Measurements from ENCODE around the gene TCEA3. TPM values are rescaled to one million over a fixed set of nuclear protein-coding genes. Genes with fewer than 3 reads are reported as not detected.
A peak's percentile ranks its signal among the peaks of the same experiment; 100 is the strongest.

Gene TCEA3
- total RNA-seq, 2 donors from 2014 or later = 110 to 140 TPM

DNA sequence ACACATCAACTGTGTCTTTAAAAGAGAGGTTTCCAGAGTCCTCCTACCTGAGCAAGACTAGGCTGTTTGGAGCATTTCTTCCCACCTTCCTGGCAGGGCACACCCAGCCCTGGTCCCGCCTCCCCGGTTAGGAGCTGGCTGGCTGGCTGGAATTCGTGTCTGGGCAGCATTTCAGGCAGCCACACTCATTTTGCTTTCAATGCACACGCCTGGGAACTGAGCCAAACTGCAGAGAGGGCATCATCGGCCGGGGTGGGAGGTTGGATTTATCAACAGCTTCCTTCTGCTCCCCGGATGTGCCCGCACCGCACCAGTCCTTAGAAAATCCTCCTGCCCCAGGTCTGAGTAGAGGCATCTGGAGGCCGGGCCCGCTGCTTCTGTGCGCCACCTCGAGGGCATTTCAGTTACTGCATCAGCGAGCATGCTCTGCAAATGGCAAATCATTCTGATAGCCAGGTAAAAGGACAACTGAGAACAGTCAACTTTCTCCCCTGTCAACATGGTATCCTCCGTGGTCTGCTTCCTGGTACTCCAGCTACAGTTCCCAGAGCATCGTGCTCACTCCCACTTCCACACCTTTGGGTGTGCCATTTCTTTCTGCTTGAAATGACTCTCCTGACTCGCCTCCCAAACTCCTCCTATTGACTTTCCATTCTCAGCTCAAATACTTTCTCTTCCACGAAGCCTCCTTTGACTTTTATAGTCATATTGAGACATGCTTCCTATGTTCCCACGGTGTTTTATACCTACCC lies 20.6 kb downstream of the TCEA3 start:
- Histone ChIP-seq H3K27me3 (no peaks in the 10 kb centered on the region), H3K36me3 (replicated peaks in 1 of 2; ENCODE audit: insufficient read depth in 1 of 2, low read depth in 2 of 2) (peaks cover 0 to 2% of the 10 kb centered on the region in 2 donors), H3K27ac (peak overlapping the region; percentile 43 to 71 (median 57)), H3K4me1 (peaks cover 42% of the 10 kb centered on the region), H3K4me3 (no peak overlapping the region), H3K9me3 (no peaks in the 10 kb centered on the region)
- peak; percentile 91 to 95 (median 93) for DNase-seq
- TF ChIP-seq POLR2A (IDR thresholded peaks at IDR 0.05) = peak in 1 of 3 donors; percentile 14
- peak; percentile 90 to 98 (median 94) for TF ChIP-seq CTCF (IDR thresholded peaks at IDR 0.05)
- intact Hi-C loops (cut with DNase I) = no loop called here
- peak; percentile 94 for ATAC-seq
- 6% methylated on average over 18 to 19 of the region's 19 CpGs for WGBS, 2 donors

DNA sequence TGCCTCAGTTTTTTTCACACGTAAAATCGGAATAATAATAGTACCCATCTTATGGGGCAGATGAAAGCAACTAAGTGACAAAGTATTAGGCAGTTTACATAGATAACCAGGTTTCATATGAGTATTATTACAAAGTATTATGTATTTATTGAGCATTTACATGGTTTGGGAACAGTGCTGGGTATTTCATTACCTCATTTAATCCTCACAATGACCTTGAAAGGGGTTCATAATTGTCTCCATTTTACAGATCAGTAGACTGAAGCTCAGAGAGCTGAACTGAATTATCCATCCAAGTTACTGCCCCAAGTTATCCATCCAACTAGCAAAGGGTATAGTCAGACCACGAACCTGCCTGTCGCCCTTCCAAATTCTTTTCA lies 21.2 kb downstream of the TCEA3 start:
- Histone ChIP-seq H3K27me3 (no peaks in the 10 kb centered on the region), H3K27ac (peak overlapping the region; percentile 43 to 71 (median 57)), H3K4me1 (peaks cover 42% of the 10 kb centered on the region), H3K36me3 (replicated peaks in 1 of 2; ENCODE audit: insufficient read depth in 1 of 2, low read depth in 2 of 2) (peaks cover 0 to 2% of the 10 kb centered on the region in 2 donors), H3K9me3 (no peaks in the 10 kb centered on the region), H3K4me3 (no peak overlapping the region)
- ATAC-seq = no peak
- intact Hi-C loops (cut with DNase I) = no loop called here
- DNase-seq = no peak
- 49 to 53% methylated on average over 4 of the region's 4 CpGs for WGBS, 2 donors
- TF ChIP-seq POLR2A (IDR thresholded peaks at IDR 0.05) (no peak), CTCF (IDR thresholded peaks at IDR 0.05) (no peak)

DNA sequence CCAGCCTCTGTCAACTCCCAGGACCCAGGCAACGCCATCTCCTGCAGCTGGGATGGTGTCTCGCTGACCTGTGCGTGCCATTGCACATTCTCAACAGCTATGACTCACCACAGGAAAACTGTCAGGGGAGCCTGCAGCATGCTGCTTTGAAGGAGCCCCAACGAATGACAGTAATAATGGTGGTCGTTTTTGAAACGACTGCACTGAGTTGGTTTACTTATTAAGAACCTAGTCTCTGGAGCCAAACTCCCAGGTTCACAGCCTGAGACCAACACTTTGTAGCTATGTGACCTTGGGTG lies 21.6 kb downstream of the TCEA3 start:
- ATAC-seq = no peak
- H3K9me3 ChIP-seq = no peaks in the 10 kb centered on the region
- DNase-seq = peak in 1 of 4 donors; percentile 43
- intact Hi-C loops (cut with DNase I) = no loop called here
- peaks cover 42% of the 10 kb centered on the region for H3K4me1 ChIP-seq
- WGBS, 2 donors = 32 to 63% methylated on average over 2 to 6 of the region's 6 CpGs
- TF ChIP-seq POLR2A (IDR thresholded peaks at IDR 0.05) (no peak), CTCF (IDR thresholded peaks at IDR 0.05) (no peak)
- H3K4me3 ChIP-seq = no peak overlapping the region
- H3K27me3 ChIP-seq = no peaks in the 10 kb centered on the region
- H3K27ac ChIP-seq = peak overlapping the region; percentile 43 to 71 (median 57)
- peaks cover 0 to 2% of the 10 kb centered on the region in 2 donors for H3K36me3 ChIP-seq (replicated peaks in 1 of 2; ENCODE audit: insufficient read depth in 1 of 2, low read depth in 2 of 2)

GRCh38 chr1:23402286-23403037 lies 22.1 kb downstream of the TCEA3 start:
- no peak for ATAC-seq
- intact Hi-C loops (cut with DNase I) = no loop called here
- peak overlapping the region in 3 of 4 donors; percentile 43 to 71 (median 67) for H3K27ac ChIP-seq

More at GRCh38 chr1:23402286-23403037, 22.1 kb downstream of the TCEA3 start:
- Histone ChIP-seq H3K9me3 (no peaks in the 10 kb centered on the region), H3K27me3 (no peaks in the 10 kb centered on the region), H3K4me1 (peaks cover 42% of the 10 kb centered on the region), H3K4me3 (no peak overlapping the region), H3K36me3 (replicated peaks in 1 of 2; ENCODE audit: insufficient read depth in 1 of 2, low read depth in 2 of 2) (peaks cover 0 to 2% of the 10 kb centered on the region in 2 donors)
- DNase-seq = no peak
- TF ChIP-seq CTCF (IDR thresholded peaks at IDR 0.05) (no peak), POLR2A (IDR thresholded peaks at IDR 0.05) (no peak)
- WGBS, 2 donors = 77 to 81% methylated on average over 11 of the region's 11 CpGs

Measured in body of pancreas (tissue), 4 donors.